Tibial artery (tissue), 4 donors: Measurements from ENCODE around the gene PLSCR4.

ENCODE experiments used
- DNase-seq, 2 donors: peaks; one replicate each; pipeline ENCODE4 v3.0.0-alpha.2; 2019
- H3K27ac ChIP-seq, 2 donors: fragments of 200-600 bp; sonication (generic) in 1 of 2; 1 replicate in 1 of 2; 2 replicates in 1 of 2; pipeline ENCODE4 v1.5.1; 2018 to 2019; ENCODE audit warnings: mild to moderate bottlenecking in 1 of 2
- H3K27me3 ChIP-seq, 2 donors: fragments of 200-600 bp; sonication (generic) in 1 of 2; one replicate each; pipeline versions ENCODE4 v1.5.1 to v1.6.0; 2016 to 2019
- H3K36me3 ChIP-seq, 3 donors: fragments of 200-600 bp; sonication (generic) in 2 of 3; one replicate each; pipeline ENCODE4 v1.5.1; 2016 to 2019; ENCODE audit warnings: mild to moderate bottlenecking in 2 of 3
- H3K4me1 ChIP-seq, 4 donors: fragments of 200-600 bp; sonication (generic) in 2 of 4; 1 replicate in 3 of 4; 2 replicates in 1 of 4; pipeline ENCODE4 v1.5.1; 2016 to 2019
- H3K4me3 ChIP-seq, 2 donors: fragments of 200-600 bp; sonication (generic) in 1 of 2; 1 replicate in 1 of 2; 2 replicates in 1 of 2; pipeline ENCODE4 v1.5.1; 2018 to 2019; ENCODE audit warnings: mild to moderate bottlenecking in 2 of 2
- H3K9me3 ChIP-seq, 3 donors: fragments of 200-600 bp; sonication (generic) in 1 of 3; one replicate each; pipeline ENCODE4 v1.5.1; 2016 to 2019
- CTCF ChIP-seq, 2 experiments: fragments of 200-600 bp in 1 of 2; fragments of 450-650 bp in 1 of 2; IDR thresholded peaks; one replicate each; pipeline ENCODE4 v1.5.1; 2017 to 2019; ENCODE audit warnings: antibody characterized with exemption in 2 of 2, mild to moderate bottlenecking in 1 of 2, moderate library complexity in 1 of 2
- intact Hi-C: fragments of 100-400 bp; cut with DNase I; formaldehyde crosslinking; loops from one replicate; pipeline ENCODE4 v1.15.0; 2023; ENCODE audit warnings: low total_unique reads

The PLSCR4 gene

GRCh38 chr3:146269271-146269670, 18.4 kb upstream of the PLSCR4 start:
- TF ChIP-seq CTCF (IDR thresholded peaks at IDR 0.05), result no peak
- intact Hi-C loops, result no loop called here
- no peak overlapping the region for H3K27ac ChIP-seq
- no peak for DNase-seq
- no peaks in the 10 kb centered on the region for H3K9me3 ChIP-seq
- no peaks in the 10 kb centered on the region for H3K36me3 ChIP-seq
- H3K27me3 ChIP-seq, result no peaks in the 10 kb centered on the region
- H3K4me1 ChIP-seq, result peaks cover 0 to 6% (median 3%) of the 10 kb centered on the region in 4 donors
- no peak overlapping the region for H3K4me3 ChIP-seq

GRCh38 chr3:146268535-146269219, 17.8 kb upstream of the PLSCR4 start:
- no peak for TF ChIP-seq CTCF (IDR thresholded peaks at IDR 0.05)
- Histone ChIP-seq H3K4me1 (no peaks in the 10 kb centered on the region), H3K27ac (no peak overlapping the region), H3K36me3 (no peaks in the 10 kb centered on the region), H3K27me3 (no peaks in the 10 kb centered on the region), H3K9me3 (no peaks in the 10 kb centered on the region), H3K4me3 (no peak overlapping the region)
- intact Hi-C loops, result no loop called here
- DNase-seq, result no peak

- Histone ChIP-seq H3K4me1 (no peaks in the 10 kb centered on the region), H3K36me3 (no peaks in the 10 kb centered on the region), H3K4me3 (no peak overlapping the region), H3K9me3 (no peaks in the 10 kb centered on the region), H3K27ac (no peak overlapping the region), H3K27me3 (no peaks in the 10 kb centered on the region)
- TF ChIP-seq CTCF (IDR thresholded peaks at IDR 0.05), result no peak
- DNase-seq, result no peak
- intact Hi-C loops, result no loop called here
These were observed 14.8 kb upstream of the PLSCR4 start for GRCh38 chr3:146265720-146266119.

- H3K27me3 ChIP-seq, result no peaks in the 10 kb centered on the region
- H3K27ac ChIP-seq, result no peak overlapping the region
- H3K9me3 ChIP-seq, result no peaks in the 10 kb centered on the region
- no peaks in the 10 kb centered on the region for H3K36me3 ChIP-seq
- DNase-seq, result no peak
- no peak for TF ChIP-seq CTCF (IDR thresholded peaks at IDR 0.05)
- no peaks in the 10 kb centered on the region for H3K4me1 ChIP-seq
- H3K4me3 ChIP-seq, result no peak overlapping the region
- intact Hi-C loops, result no loop called here
These were observed 11.6 kb upstream of the PLSCR4 start for GRCh38 chr3:146262371-146263110.

- no peak for TF ChIP-seq CTCF (IDR thresholded peaks at IDR 0.05)
- H3K9me3 ChIP-seq, result no peaks in the 10 kb centered on the region
- intact Hi-C loops, result no loop called here
These were observed 9.1 kb upstream of the PLSCR4 start for GRCh38 chr3:146259880-146260589.

More at GRCh38 chr3:146259880-146260589, 9.1 kb upstream of the PLSCR4 start:
- Histone ChIP-seq H3K27me3 (no peaks in the 10 kb centered on the region), H3K27ac (no peak overlapping the region), H3K36me3 (no peaks in the 10 kb centered on the region), H3K4me1 (no peaks in the 10 kb centered on the region), H3K4me3 (no peak overlapping the region)
- DNase-seq, result no peak
